Mesothelial cell of epicardium (in vitro differentiated cells): ENCODE results near the gene TBC1D21. TPM values are rescaled to one million over a fixed set of nuclear protein-coding genes. Genes with fewer than 3 reads are reported as not detected.
"Not testable (repeated sequence)": the region's sequence is repeated elsewhere in the genome, so short reads cannot be mapped to it uniquely, and the experiment has no call there.

Experiments used
- DNase-seq, 2 experiments: peaks; one replicate each; pipeline ENCODE4 v3.0.0; 2021; ENCODE audit warnings: low spot score in 2 of 2; ENCODE audit not compliant: unreplicated experiment in 2 of 2
- H3K27ac Mint-ChIP-seq: 2 replicates; pipeline ENCODE4 v1.8.0; 2021; ENCODE audit warnings: mixed read lengths
- H3K27me3 Mint-ChIP-seq: 2 replicates; pipeline ENCODE4 v1.8.0; 2021; ENCODE audit warnings: low read depth, mixed read lengths
- H3K36me3 Mint-ChIP-seq: 2 replicates; pipeline ENCODE4 v1.8.0; 2021; ENCODE audit warnings: mixed read lengths
- H3K4me1 Mint-ChIP-seq: 2 replicates; pipeline ENCODE4 v1.8.0; 2021; ENCODE audit warnings: mixed read lengths
- H3K4me3 Mint-ChIP-seq: 2 replicates; pipeline ENCODE4 v1.8.0; 2021; ENCODE audit warnings: mild to moderate bottlenecking, moderate library complexity, mixed read lengths
- H3K9me3 Mint-ChIP-seq: 2 replicates; pipeline ENCODE4 v1.8.0; 2021; ENCODE audit warnings: mixed read lengths
- total RNA-seq: library from RNA; stranded (reverse); gene quantifications from 3 replicates; pipeline ENCODE4 v1.2.1, GENCODE V29; 2021
- TF ChIP-seq, protein P1 (sequence below): fragments of 200-600 bp; sonication (generic); IDR thresholded peaks from one replicate; pipeline ENCODE4 v1.5.0; 2021; ENCODE audit warnings: antibody characterized with exemption; ENCODE audit not compliant: unreplicated experiment

TBC1D21 gene
- total RNA-seq, 1 donor from 2014 or later: not detected

DNA sequence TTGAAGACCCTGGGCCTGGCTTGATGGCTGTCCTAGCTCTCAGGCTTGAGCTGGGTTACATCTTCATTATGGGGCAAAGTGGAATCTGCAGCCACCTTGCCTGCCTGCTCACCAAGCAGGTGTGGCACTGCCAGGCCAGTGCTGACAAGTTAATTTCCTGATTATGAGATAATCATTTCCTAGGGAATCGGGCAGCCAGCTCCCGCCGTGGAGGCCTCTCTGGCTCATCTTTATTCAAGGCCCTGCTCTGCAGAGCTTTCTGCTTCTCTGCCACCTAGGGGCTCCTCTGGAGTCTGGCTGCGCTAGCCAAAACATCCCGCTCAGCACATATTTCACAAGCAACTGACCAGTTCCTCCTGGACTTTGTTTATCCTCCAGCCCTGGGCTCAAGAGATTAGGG, 62.8 kb downstream of the TBC1D21 start:
- peaks cover 42% of the 10 kb centered on the region for H3K4me1 Mint-ChIP-seq
- no peak overlapping the region for H3K27ac Mint-ChIP-seq
- H3K4me3 Mint-ChIP-seq: no peak overlapping the region

DNA sequence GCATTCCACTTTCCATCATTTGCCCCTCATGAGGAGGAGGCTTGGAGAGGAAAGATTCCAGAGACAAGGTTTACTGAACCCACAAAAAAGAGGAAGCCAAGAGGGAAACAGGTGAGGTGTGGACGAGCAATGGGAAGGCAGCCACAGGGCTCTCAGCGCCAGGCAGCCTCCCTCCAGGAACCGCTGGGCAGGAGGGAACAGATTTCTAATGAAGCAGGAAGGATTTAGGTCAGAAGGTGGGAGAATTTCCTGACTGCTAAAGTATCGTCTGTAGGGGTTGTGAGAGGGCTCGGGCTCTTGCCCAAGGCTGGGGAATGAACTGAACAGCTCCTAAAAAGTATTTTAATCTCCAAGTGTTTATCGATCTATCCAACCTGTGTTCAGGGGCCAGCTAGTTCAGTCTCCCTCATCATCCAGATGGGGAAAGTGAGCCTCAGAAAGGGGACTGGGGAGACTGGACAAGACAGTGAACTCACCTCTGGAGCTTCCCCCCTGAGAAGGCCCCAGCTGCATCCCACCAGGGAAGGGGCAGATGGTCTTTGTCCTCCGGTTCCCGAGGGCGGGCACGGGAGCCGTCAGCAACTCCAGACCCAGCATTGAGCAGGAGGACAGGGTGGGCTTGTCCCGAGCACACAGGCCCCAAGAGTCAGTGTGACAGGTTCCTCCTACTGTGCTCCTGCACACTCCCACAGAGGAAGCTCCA, 63.4 kb downstream of the TBC1D21 start:
- H3K9me3 Mint-ChIP-seq: no peaks in the 10 kb centered on the region
- TF ChIP-seq, protein P1, sequence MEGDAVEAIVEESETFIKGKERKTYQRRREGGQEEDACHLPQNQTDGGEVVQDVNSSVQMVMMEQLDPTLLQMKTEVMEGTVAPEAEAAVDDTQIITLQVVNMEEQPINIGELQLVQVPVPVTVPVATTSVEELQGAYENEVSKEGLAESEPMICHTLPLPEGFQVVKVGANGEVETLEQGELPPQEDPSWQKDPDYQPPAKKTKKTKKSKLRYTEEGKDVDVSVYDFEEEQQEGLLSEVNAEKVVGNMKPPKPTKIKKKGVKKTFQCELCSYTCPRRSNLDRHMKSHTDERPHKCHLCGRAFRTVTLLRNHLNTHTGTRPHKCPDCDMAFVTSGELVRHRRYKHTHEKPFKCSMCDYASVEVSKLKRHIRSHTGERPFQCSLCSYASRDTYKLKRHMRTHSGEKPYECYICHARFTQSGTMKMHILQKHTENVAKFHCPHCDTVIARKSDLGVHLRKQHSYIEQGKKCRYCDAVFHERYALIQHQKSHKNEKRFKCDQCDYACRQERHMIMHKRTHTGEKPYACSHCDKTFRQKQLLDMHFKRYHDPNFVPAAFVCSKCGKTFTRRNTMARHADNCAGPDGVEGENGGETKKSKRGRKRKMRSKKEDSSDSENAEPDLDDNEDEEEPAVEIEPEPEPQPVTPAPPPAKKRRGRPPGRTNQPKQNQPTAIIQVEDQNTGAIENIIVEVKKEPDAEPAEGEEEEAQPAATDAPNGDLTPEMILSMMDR: no peak
- peak overlapping the region; percentile 55 for H3K27ac Mint-ChIP-seq
- H3K4me3 Mint-ChIP-seq: no peak overlapping the region
- peak in 1 of 2 experiments; percentile 9 for DNase-seq
- no peaks in the 10 kb centered on the region for H3K36me3 Mint-ChIP-seq
- no peaks in the 10 kb centered on the region for H3K27me3 Mint-ChIP-seq
- H3K4me1 Mint-ChIP-seq: peaks cover 47% of the 10 kb centered on the region

More for the DNA sequence above, 62.8 kb downstream of the TBC1D21 start:
- H3K27me3 Mint-ChIP-seq: no peaks in the 10 kb centered on the region
- TF ChIP-seq, protein P1: no peak
- no peak for DNase-seq
- no peaks in the 10 kb centered on the region for H3K9me3 Mint-ChIP-seq
- no peaks in the 10 kb centered on the region for H3K36me3 Mint-ChIP-seq

DNA sequence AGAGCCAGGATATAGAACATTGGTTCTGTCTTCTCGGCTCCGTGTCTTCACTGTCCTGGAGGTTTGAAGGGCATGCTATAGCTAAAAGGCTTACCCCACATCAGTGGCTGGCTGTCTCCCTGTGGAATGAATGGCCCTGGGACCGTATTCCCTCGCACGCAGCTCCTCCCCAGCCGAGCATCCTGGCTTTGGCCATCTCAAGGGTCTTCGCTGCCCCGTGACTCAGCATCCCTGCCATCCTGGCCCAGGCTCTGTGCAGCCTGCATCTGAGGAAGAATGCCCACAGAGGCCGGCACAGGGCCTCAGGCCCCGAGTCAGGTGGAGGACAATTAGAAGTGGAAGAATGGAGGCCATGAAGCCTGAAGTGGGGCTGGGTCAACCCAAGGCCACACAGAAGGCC, 63.9 kb downstream of the TBC1D21 start:
- H3K9me3 Mint-ChIP-seq: no peaks in the 10 kb centered on the region
- TF ChIP-seq, protein P1: no peak
- H3K4me1 Mint-ChIP-seq: peaks cover 51% of the 10 kb centered on the region
- DNase-seq: no peak
- no peaks in the 10 kb centered on the region for H3K27me3 Mint-ChIP-seq
- no peak overlapping the region for H3K27ac Mint-ChIP-seq
- H3K36me3 Mint-ChIP-seq: no peaks in the 10 kb centered on the region
- no peak overlapping the region for H3K4me3 Mint-ChIP-seq

DNA sequence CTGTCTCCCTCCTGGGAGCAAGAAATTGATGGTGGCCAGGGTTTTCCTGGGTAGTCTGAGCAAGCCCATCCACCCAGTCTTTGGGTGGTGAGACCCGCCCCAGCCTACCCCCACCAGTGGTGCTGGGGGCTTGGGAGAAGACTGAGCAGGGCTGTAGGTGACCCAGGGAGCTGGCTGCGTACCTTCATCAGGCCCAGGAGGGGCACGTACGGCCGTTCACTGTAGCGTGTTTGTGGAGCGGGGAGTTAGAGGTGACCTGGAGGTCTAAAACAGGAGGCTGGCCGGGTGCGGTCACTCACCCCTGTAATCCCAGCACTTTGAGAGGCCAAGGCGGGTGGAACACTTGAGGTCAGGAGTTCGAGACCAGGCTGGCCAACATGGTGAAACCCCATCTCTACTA, 64.4 kb downstream of the TBC1D21 start:
- TF ChIP-seq, protein P1: no peak
- no peaks in the 10 kb centered on the region for H3K9me3 Mint-ChIP-seq
- H3K36me3 Mint-ChIP-seq: no peaks in the 10 kb centered on the region
- peaks cover 53% of the 10 kb centered on the region for H3K4me1 Mint-ChIP-seq
- no peak overlapping the region for H3K27ac Mint-ChIP-seq
- no peak for DNase-seq
- no peaks in the 10 kb centered on the region for H3K27me3 Mint-ChIP-seq
- no peak overlapping the region for H3K4me3 Mint-ChIP-seq

DNA sequence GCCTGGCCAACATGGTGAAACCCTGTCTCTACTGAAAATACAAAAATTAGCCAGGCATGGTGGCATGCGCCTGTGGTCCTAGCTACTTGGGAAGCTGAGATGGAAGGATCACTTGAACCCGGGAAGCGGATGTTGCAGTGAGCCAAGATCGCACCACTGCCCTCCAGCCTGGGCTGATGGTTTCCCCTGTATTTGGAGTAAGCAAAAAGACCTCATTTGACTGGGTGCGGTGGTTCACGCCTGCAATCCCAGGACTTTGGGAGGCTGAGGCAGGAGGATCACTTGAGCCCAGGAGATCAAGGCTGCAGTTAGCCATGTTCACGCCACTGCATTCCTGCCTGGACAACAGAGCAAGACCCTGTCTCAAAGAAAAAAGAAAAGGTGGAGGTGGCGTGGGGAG, 65.2 kb downstream of the TBC1D21 start:
- not testable (repeated sequence) for DNase-seq, H3K27me3 Mint-ChIP-seq, H3K36me3 Mint-ChIP-seq, H3K27ac Mint-ChIP-seq, H3K9me3 Mint-ChIP-seq, H3K4me3 Mint-ChIP-seq
- H3K4me1 Mint-ChIP-seq: peaks cover 57% of the 10 kb centered on the region

Other genes with a start within 250 kb of the TBC1D21 start
- 102 to 116 TPM (median 109 TPM) in 3 replicates for gene NPTN, start 240.2 kb upstream of the TBC1D21 start, total RNA-seq
- 174 to 179 TPM (median 178 TPM) in 3 replicates for gene CD276, start 189.2 kb upstream of the TBC1D21 start, total RNA-seq
- gene INSYN1, start 120.2 kb upstream of the TBC1D21 start, total RNA-seq: 11.7 to 13.2 TPM (median 12.7 TPM) in 3 replicates
- 62.9 to 69.0 TPM (median 68.6 TPM) in 3 replicates for gene LOXL1, start 52.9 kb downstream of the TBC1D21 start, total RNA-seq
- 11.1 to 13.7 TPM (median 11.9 TPM) in 3 replicates for gene STOML1, start 118.7 kb downstream of the TBC1D21 start, total RNA-seq
- gene PML, start 121.2 kb downstream of the TBC1D21 start, total RNA-seq: 41.2 to 45.3 TPM (median 43.6 TPM) in 3 replicates
- gene GOLGA6A, start 209.0 kb downstream of the TBC1D21 start, total RNA-seq: 0.20 to 0.94 TPM (median 0.29 TPM) in 3 replicates